PC-9 (cell line): ENCODE data around the gene SPRED2.

Source experiments
- CTCF ChIP-seq: fragments of 200-600 bp; sonication (generic); conservative IDR thresholded peaks from 2 replicates; pipeline ENCODE4 v1.6.1; 2017; ENCODE audit warnings: mixed run types, antibody characterized with exemption, mild to moderate bottlenecking, moderate library complexity
- EZH2 ChIP-seq: fragments of 200-600 bp; sonication (generic); IDR thresholded peaks from 2 replicates; pipeline ENCODE4 v1.8.0; 2017; ENCODE audit warnings: antibody characterized with exemption, low read depth

DNA sequence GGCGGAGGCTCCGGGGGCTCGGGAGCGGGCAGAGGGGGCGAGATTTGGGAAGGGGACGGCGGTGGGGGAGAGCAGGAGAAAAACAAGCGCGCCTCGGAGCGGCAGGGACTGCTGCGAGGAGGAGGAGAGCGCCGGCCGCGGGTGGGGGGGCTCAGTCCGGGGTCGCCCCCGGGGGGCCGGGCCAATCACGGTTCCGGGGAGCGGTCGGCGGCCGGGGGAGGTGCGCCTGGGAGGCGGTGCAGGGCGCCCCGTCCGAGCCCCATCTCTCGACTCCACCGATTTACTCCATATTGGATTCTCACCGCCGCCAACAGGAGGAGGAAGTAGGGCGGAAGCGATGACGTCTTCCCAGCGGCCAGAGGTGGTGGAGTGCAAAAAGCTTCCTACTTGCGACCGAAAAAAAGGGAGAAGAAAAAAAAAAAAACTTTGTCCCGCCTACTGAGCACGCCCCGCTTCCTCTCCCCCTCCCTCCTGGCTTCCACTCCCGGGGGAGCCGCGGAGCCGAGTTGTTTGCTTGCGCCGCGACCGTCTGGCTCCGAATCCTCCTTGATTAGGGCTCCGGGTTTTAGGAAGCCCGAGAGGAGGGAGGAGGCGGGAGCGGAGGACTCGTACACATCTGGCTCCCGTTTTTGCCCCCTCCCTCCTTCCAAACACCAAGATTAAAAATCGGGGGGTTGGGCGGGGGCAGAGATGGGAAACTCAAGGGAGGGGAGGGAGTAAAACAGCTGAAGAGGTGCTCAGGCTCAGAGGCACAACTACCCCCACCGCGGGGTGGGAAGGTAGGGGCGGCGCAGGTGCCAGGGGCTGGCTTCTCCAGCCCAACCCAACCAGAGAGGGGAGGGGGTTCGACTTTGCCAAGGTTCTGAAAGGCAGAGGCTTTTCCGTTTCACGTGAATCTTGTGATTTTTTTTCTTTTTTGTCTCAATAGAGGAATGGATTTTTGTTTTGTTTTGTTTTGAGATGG lies at the start of gene SPRED2:
- TF ChIP-seq EZH2 = no peak
- TF ChIP-seq CTCF = no peak
